DMS153 treated with DMSO at 0.1 percent for 48 hours (cell line): ENCODE measurements around the gene NCAN.
"Not testable (repeated sequence)": the region's sequence is repeated elsewhere in the genome, so short reads cannot be mapped to it uniquely, and the experiment has no call there.

Source experiments
- DNase-seq: peaks from one replicate; lab custom pipeline; 2025; ENCODE audit not compliant: unreplicated experiment; lab: John Stamatoyannopoulos, UW

NCAN gene

DNA sequence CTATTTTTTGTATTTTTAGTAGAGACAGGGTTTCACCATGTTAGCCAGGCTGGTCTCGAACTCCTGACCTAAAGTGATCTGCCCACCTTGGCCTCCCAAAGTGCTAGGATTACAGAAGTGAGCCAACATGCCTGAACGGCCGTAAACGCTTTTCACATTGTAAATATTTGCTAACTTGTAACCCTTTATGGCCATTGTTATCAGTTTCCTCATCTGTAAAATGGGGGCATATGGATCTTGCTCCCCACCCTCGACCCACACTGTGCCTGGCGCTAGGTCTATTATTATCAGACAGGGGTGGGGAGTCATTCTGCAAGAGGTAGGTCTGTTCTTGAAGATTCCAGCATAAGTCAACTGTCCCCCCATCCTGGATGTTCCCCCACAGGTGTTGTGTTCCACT lies 11.9 kb downstream of the NCAN start:
- DNase-seq = no peak

DNA sequence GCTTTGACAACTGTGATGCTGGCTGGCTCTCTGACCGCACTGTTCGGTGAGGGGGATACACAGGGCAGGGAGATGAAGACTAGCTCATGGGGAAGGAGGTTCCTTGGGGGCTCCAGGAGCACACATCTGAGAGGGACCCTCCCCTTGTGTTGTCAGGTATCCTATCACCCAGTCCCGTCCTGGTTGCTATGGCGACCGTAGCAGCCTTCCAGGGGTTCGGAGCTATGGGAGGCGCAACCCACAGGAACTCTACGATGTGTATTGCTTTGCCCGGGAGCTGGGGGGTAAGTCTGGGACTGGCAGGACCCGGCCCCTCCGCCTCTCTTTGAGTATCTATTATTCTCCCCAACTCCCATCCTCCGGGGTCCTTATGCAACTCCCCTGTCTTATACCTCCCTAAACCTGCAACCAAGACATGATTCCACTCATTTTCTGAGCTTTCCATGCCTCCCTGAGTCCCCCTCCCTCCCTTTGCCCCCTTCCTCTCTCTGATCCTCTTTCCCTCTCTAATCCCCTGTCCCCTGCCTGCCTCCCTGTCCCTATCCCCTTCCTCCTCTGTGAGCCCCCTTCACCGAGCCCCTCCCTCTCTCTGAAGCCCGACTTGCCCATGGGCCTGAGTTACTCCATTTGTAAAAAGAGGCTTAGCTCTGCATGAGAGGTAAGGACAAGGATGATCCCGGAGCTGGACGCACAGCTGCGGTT lies 12.5 kb downstream of the NCAN start:
- DNase-seq = no peak

DNA sequence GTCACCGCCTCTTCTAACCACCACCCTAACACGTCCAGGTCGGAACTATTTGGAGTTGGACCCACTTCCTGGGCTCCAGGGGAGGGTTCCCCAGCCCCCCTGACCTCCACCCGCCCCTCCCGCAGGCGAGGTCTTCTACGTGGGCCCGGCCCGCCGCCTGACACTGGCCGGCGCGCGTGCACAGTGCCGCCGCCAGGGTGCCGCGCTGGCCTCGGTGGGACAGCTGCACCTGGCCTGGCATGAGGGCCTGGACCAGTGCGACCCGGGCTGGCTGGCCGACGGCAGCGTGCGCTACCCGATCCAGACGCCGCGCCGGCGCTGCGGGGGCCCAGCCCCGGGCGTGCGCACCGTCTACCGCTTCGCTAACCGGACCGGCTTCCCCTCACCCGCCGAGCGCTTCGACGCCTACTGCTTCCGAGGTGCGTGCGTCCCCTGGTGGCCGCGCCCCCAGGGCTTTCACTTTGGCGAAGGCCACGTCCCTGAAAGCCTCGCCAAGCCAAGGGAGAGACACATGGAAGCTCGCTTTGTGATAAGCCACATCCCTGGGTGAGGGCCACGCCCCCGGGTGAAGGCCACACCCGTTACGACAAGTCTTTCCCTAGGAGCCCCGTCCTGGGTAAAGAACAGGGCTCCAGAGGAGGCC lies 13.2 kb downstream of the NCAN start:
- peak; percentile 65 for DNase-seq

DNA sequence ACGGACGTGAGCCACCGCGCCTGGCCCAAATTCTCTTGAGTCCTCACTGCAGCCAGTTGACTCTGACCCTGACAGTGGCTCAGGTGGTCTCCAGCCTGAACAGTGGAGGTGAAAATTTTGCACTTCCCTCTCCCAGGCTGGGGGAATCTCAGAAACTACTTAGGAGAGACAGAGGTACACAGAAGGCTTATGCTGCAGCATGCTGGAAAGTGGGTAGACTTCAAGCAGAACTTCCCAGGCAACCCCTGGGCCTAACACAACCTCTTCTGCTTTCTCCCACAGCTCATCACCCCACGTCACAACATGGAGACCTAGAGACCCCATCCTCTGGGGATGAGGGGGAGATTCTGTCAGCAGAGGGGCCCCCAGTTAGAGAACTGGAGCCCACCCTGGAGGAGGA lies 14.4 kb downstream of the NCAN start:
- DNase-seq = no peak

DNA sequence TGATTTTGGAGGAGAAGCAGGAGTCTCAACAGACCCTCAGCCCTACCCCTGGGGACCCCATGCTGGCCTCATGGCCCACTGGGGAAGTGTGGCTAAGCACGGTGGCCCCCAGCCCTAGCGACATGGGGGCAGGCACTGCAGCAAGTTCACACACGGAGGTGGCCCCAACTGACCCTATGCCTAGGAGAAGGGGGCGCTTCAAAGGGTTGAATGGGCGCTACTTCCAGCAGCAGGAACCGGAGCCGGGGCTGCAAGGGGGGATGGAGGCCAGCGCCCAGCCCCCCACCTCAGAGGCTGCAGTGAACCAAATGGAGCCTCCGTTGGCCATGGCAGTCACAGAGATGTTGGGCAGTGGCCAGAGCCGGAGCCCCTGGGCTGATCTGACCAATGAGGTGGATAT lies 14.9 kb downstream of the NCAN start:
- no peak for DNase-seq

DNA sequence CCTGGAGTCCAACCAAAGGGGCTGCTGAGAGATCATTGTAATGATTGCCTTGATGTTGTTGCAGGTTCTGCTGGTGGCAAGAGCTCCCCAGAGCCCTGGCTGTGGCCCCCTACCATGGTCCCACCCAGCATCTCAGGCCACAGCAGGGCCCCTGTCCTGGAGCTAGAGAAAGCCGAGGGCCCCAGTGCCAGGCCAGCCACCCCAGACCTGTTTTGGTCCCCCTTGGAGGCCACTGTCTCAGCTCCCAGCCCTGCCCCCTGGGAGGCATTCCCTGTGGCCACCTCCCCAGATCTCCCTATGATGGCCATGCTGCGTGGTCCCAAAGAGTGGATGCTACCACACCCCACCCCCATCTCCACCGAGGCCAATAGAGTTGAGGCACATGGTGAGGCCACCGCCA lies 15.5 kb downstream of the NCAN start:
- DNase-seq = no peak

DNA sequence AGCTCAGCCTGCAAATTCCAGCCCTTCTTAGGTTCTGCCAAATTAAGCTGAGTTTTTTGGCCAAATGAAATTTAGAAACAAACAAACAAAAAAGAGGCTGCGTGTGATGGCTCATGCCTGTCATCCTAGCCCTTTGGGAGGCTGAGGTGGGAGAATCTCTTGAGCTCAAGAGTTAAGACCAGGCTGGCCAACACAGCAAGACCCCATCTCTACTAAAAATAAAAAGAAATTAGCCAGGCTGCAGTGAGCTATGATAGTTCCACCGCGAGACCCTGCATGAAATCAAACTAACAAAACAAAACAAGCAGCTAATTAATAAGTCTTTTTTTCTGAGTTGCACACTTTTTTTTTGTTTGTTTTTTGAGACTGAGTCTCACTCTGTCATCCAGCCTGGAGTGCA lies 17.9 kb downstream of the NCAN start:
- no peak for DNase-seq

DNA sequence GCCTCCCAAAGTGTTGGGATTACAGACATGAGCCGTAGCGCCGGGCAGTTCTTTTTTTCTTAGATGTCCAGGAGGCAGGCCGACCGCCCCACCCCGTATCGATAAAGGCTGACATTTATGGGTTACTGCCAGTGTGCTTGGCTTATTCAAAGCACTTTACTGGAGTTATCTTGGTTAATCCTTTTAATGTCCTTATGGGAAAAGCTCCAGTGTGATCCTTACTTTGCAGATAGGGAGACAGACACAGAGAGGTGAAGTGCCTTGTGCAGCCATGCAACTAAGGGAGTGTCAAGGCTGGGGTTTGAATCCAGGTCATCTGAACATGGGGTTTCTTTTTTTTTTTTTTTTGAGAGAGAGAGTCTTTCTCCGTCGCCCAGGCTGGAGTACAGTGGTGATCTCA lies 19.2 kb downstream of the NCAN start:
- DNase-seq = no peak

DNA sequence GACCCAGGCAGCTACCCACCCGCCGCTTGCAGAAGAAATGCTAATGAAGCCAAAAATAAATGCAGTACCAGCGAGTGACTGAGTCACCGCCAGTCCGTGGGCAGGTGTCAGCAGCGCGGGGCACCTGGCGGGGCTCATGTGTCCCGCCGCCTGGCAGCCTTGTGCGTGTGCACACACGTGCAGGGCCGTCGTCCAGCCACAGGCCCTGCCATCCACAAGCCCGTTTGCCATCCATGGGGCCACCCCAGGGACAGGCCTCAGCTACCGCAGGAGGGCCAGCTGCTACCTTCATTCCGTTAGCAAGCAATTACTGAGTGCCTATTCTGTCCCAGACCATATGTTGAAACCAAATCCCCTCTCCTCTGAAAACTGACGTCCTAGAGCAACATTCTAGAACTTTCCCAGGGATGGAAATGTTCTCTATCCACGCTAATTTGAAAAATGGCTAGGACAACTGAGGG lies 20.5 kb downstream of the NCAN start:
- DNase-seq = no peak

DNA sequence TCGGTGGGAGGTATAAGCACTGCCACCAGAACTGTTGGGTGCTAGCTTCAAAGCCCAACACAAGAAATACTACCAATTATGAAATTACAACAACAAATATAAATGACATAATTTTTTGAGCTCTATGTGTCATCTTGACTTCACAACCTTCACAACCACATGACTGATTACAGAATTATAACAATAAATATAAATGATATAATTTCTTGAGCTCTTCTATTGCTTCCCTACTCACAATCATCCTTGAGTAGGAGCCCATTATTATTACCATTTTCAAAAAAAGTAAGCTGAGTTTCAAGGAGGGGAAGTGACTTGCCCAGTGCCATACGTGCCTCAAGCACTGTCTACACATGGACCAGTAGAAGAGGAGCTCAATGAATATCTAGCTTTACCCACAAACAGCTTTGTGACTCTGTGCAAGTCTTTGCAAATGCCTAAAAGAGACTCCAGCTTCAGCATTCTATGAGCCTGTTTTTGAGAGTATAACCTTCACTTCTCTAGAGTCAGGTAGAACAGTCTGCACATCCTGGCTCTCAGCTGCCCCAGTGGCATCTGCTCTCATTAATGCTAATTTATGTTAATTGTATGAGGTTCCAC lies 22.6 kb downstream of the NCAN start:
- no peak for DNase-seq

DNA sequence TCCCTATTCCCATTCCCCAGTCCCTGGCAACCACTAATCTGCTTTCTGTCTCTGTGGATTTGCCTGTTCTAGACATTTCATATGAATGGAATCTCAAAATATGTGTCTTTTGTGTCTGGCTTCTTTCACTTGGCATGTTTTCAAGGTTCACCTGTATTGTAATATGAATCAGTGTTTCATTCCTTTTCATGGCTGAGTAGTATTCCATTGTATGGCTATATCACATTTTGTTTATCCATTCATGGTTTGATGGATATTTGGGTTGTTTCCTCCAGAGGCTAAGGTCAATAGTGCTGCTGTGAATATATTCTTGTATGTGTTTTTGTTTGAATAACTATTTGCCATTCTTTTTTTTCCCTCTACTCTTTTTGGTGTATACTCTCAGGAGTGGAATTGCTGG lies 24.4 kb downstream of the NCAN start:
- no peak for DNase-seq

DNA sequence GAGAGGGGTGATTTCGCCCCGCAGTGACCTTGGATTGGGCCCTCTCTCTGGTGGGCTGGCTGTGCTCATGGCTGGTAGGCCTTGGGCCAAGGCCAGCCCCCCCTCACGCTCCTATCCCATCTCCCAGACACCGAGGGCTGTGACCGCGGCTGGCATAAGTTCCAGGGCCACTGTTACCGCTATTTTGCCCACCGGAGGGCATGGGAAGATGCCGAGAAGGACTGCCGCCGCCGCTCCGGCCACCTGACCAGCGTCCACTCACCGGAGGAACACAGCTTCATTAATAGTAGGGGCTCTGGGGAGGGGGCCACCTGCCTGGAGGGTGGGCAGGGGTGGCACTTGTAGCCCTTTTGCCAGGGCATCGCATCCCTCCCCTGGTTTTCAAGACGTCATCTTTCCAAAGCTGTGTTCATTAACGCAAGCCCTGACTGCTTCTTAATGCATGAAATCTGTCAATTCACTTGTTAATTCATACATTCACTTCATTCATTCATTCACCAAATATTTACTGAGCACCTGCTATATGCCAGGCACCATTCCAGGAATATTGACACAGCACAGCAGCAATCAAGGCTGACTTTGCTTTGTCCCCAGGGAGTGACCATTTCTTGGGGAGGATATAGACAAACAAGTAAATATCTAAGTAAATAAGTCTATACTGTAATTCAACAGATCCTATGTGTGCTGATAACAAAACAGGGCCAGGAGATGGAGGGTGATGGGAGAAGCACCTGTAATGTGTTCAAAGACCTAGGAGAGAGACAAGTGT lies 26.6 kb downstream of the NCAN start:
- DNase-seq = no peak

DNA sequence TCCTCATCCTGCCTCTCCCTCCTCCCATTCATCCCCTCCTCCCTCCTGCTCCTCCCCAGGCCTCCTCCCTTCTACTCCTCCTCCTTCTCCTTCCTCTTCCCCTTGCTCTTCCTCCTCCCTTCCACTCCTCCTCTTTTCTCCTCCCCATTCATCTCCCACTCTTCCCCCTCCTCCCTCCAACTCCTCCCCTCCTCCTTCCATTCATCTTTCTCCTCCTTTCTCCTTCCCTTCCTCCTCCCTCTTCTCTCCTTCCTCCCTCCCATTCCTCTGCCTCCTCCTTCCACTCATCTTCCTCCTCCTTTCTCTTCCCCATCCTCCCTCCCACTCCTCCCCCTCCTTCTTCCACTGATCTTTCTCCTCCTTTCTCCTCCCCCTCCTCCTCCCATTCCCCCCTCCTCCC lies 27.9 kb downstream of the NCAN start:
- no peak for DNase-seq

DNA sequence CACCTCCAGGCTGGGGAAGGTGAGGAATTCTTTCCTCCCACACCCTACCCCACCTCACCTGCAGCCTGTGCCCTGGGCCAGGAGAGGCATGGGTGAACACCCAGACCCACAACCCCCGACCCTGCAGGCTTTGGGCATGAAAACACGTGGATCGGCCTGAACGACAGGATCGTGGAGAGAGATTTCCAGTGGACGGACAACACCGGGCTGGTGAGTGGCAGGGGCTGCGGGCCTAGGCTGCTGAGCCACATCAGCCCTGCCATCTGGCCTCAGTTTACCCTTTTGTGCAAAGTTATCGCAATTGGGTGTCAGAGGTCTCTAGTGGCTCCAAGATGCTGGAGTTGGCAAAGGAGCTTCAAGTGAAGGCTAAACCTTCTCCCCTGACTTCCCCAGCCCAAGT lies 28.7 kb downstream of the NCAN start:
- no peak for DNase-seq

DNA sequence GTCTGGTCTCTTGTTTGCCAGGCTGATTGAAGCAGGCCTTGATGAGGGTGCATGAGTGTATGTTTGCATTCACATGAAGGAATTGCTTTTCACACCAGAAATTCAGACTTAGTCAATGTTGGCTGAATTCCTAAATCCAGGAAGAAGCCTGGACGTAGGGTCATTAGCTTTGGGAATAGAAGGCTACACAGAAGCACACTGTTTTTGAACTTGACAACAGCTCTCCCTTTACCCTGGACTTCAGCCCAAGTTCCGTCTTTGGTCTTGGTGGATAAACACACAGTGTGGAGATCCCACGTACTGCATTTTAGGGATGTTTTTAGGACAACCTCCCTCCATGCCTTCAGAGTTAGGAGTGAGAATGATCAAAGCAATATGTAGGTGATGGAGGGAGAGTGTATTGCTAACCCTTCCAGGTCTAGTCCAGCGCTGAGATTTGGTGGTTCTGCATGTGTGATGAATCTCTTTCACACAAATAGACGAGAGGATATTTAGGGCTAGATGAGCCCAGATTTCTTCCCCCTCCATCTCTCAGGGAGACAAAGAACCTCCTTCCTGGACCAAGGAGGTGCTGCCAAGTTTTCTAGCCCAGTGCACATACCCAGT lies 38.5 kb downstream of the NCAN start:
- DNase-seq = no peak

DNA sequence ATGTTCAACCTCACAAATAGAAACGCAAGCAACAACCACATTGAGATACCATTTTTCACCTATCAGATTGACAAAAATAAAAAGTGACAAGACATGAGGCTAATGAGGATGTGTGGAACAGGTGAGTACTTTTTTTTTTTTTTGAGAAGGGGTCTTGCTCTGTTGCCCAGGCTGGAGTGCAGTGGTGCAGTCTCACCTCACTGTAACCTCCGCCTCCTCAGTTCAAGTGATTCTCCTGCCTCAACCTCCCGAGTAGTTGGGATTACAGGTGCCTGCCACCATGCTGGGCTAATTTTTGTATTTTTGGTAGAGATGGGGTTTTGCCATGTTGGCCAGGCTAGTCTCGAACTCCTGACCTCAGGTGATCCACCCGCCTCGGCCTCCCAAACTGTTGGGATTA lies 41.7 kb downstream of the NCAN start:
- not testable (repeated sequence) for DNase-seq

DNA sequence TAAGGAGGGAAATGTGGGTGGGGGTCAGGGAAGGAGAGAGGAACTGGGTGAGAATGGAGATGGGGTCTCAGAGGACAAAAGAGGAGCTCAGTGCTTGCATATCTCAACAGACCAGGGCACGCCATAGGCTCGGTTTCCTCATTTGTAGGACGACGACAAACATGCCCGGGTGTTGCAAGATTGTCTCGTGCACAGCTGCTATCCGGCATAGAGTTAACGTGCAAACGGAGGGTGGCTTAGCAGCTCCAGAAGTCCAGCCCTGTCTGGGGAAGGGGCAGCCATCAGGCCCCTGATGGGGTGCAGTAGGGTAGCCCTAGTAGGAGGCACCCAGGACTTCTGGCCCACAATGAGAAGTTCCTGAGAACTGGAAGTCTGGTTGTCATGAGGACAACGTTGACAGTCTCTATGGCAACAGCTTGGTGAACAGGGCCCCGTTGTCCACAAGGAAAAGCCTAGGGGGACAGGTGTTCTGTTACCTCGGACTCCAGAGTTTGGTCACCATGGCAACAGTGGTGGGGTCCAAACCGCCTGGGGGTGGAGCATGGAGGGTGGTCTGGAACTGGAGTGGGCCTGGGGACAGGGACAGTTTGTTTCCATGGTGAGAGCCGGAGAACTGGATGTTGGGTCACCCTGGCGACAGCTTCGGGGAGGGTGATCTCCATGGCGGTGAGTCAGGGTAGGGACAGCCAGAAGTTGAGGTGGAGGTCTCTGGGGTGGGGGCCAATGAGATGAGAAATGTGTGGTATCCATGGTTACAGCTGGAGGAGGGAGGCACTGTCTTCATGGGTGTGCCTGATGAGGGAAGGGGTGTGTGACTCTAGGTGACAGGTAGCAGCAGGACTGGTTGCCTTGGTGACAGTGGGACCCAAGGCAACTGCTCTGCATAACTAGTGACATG lies 44.6 kb downstream of the NCAN start:
- DNase-seq = no peak

DNA sequence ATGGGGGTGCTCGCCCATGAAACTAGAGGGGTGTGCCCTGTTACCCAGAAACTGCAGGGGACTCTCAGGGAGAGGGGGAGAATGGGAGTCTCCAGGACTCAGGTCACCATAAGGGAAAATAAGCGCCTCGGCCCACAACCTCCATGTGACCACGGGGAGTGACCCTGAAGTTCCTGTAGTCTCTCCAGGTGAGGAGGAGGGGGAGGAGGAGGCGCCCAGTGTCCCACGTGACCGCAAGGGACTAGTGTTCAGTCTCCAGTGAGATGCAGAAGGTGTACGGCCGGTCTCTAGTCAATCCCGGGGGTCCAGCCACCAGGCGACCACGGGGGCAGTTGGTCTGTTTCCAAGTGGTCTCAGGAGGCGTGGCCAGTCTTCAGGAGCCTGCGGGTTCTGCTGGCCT lies 45.4 kb downstream of the NCAN start:
- DNase-seq = no peak

DNA sequence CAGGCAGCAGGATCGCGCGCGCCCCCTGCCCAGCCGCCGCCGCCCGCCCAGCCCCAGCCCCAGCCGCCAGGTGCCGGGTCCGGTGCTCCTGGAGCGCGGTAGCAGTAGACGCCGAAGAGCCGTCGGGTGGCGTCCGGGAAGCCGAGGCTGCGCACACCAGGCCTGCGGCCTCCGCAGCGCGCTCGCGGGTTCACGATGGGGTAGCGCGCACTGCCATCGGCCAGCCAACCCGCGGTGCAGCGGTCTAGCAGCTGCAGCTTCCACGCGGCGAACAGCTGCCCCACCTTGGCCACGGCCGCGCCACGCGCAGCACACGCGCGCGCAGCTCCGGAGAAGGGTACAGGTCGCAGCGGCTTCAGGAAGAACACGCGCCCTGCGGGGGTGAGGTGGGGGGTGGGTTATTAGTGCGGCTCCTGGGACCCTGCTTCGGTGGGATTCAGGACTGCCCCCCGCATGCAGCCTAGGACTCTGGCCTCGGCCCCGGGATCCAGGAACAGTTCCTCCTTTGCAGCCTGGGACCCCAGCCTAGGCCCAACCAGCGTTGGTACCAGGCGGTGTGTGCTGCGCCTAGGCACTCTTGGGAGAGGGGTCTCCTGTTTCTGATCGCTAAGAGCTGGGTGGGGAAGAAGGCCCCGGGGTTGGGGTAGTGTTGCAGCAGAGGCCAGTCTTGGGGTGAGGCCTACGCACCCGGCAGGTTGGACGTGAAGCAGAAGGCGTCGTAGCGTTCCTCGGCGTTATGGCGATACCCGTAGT lies 46.3 kb downstream of the NCAN start:
- no peak for DNase-seq
